Prostate gland (tissue), 2 donors: ENCODE results near the gene RBM47. TPM values are rescaled to one million over a fixed set of nuclear protein-coding genes. Genes with fewer than 3 reads are reported as not detected.

Source experiments
- DNase-seq: peaks from one replicate; pipeline ENCODE4 v3.0.0-alpha.2; 2019; ENCODE audit warnings: low spot score
- H3K27ac ChIP-seq, 2 donors: fragments of 200-600 bp; sonication (generic); 2 replicates each; pipeline ENCODE4 v1.5.1; 2017 to 2019
- H3K27me3 ChIP-seq: fragments of 200-600 bp; sonication (generic); replicated peaks from 2 replicates; pipeline ENCODE4 v1.5.1; 2019; ENCODE audit not compliant: insufficient read depth
- H3K36me3 ChIP-seq, 2 donors: fragments of 200-600 bp; sonication (generic); 1 replicate in 1 of 2; 2 replicates in 1 of 2; pipeline versions ENCODE4 v1.5.1 to v1.8.1; 2017 to 2019
- H3K4me1 ChIP-seq: fragments of 200-600 bp; sonication (generic); replicated peaks from 2 replicates; pipeline ENCODE4 v1.5.1; 2019
- H3K4me3 ChIP-seq, 2 donors: fragments of 200-600 bp; sonication (generic); 2 replicates each; pipeline ENCODE4 v1.5.1; 2017 to 2019
- H3K9me3 ChIP-seq: fragments of 200-600 bp; sonication (generic); 2 replicates; pipeline ENCODE4 v1.5.1; 2017
- POLR2A ChIP-seq: fragments of 450-650 bp; IDR thresholded peaks from one replicate; pipeline ENCODE4 v1.6.1; 2016; ENCODE audit warnings: antibody characterized with exemption, mild to moderate bottlenecking
- POLR2AphosphoS5 ChIP-seq: sonication (generic); formaldehyde crosslinking; IDR thresholded peaks from one replicate; pipeline ENCODE4 v1.6.1; 2017; ENCODE audit warnings: antibody characterized with exemption
- WGBS: methylation state at CpG from one replicate; pipeline ENCODE4 v1.1.5; 2018; 5-methylcytosine and 5-hydroxymethylcytosine counted together
- intact Hi-C: fragments of 100-400 bp; cut with DNase I; formaldehyde crosslinking; loops from one replicate; pipeline ENCODE4 v1.14.2; 2022
- total RNA-seq, 2 donors: library from RNA; depleted of rRNA; stranded (reverse); fragments of >200 nt; gene quantifications; one replicate each; pipeline ENCODE4 v1.1.0, GENCODE V29; 2016
- TF ChIP-seq, protein P1 (sequence below), 4 experiments: fragments of 200-600 bp in 2 of 4; fragments of 450-650 bp in 2 of 4; sonication (generic) in 2 of 4; IDR thresholded peaks; 1 replicate in 3 of 4; 2 replicates in 1 of 4; pipeline ENCODE4 v1.5.1; 2016 to 2019; ENCODE audit warnings: antibody characterized with exemption in 4 of 4, mild to moderate bottlenecking in 2 of 4, moderate library complexity in 2 of 4

Gene RBM47
- total RNA-seq, 2 donors from 2014 or later, result 241 to 302 TPM

DNA sequence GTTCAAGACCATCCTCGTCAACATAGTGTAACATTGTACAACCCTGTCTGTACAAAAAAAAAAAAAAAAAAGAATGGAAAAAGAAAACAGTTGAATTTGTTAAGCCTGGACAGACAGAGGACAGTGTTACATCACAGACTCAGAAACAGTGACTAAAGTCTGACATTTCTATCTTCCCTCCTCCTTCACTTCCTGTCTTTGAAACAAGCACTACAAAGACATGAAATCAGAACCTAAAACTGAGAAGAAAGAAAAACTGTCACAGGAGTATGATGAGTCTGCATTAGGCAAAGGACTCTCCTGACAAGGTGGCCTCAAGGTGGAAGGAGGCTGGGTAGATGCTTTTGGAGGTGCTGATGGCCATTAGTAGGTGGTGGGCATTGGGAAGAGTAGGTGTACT lies 126.7 kb downstream of the RBM47 start:
- TF ChIP-seq, protein P1, sequence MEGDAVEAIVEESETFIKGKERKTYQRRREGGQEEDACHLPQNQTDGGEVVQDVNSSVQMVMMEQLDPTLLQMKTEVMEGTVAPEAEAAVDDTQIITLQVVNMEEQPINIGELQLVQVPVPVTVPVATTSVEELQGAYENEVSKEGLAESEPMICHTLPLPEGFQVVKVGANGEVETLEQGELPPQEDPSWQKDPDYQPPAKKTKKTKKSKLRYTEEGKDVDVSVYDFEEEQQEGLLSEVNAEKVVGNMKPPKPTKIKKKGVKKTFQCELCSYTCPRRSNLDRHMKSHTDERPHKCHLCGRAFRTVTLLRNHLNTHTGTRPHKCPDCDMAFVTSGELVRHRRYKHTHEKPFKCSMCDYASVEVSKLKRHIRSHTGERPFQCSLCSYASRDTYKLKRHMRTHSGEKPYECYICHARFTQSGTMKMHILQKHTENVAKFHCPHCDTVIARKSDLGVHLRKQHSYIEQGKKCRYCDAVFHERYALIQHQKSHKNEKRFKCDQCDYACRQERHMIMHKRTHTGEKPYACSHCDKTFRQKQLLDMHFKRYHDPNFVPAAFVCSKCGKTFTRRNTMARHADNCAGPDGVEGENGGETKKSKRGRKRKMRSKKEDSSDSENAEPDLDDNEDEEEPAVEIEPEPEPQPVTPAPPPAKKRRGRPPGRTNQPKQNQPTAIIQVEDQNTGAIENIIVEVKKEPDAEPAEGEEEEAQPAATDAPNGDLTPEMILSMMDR (IDR thresholded peaks at IDR 0.05), result no peak
- TF ChIP-seq POLR2A (no peak), POLR2AphosphoS5 (no peak)
- H3K27me3 ChIP-seq, result no peaks in the 10 kb centered on the region
- no peaks in the 10 kb centered on the region for H3K36me3 ChIP-seq
- intact Hi-C loops, result no loop called here
- H3K27ac ChIP-seq, result no peak overlapping the region
- whole genome bisulfite sequencing, result 84% methylated on average over 1 of the region's 1 CpG
- peaks cover 3% of the 10 kb centered on the region for H3K4me1 ChIP-seq
- DNase-seq, result no peak
- H3K4me3 ChIP-seq, result no peak overlapping the region
- H3K9me3 ChIP-seq, result no peaks in the 10 kb centered on the region

DNA sequence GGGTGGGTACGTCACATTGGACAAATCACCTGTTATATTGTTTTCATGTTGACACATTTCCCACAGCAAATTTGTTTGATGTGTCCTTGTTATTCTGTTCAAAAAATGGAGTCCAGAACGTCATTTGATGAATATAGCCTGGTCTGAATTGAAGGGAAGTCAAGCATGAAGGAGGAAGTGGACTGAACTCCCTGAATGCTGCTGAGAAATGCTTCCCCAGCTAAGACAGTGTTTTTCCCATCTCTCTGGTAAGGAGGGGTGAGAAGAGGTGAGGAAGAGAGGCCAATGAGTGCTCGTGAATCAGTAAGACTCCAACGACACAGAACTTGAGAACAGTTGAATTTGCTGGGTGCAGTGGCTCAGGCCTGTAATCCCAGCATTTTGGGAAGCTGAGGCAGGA lies 127.4 kb downstream of the RBM47 start:
- H3K36me3 ChIP-seq, result no peaks in the 10 kb centered on the region
- no peaks in the 10 kb centered on the region for H3K27me3 ChIP-seq
- H3K4me1 ChIP-seq, result peaks cover 3% of the 10 kb centered on the region
- no peak for DNase-seq
- intact Hi-C loops, result no loop called here
- TF ChIP-seq POLR2A (no peak), POLR2AphosphoS5 (no peak)
- TF ChIP-seq, protein P1 (IDR thresholded peaks at IDR 0.05), result no peak
- H3K4me3 ChIP-seq, result no peak overlapping the region
- H3K9me3 ChIP-seq, result no peaks in the 10 kb centered on the region
- WGBS, result 56% methylated on average over 4 of the region's 4 CpGs
- H3K27ac ChIP-seq, result no peak overlapping the region

DNA sequence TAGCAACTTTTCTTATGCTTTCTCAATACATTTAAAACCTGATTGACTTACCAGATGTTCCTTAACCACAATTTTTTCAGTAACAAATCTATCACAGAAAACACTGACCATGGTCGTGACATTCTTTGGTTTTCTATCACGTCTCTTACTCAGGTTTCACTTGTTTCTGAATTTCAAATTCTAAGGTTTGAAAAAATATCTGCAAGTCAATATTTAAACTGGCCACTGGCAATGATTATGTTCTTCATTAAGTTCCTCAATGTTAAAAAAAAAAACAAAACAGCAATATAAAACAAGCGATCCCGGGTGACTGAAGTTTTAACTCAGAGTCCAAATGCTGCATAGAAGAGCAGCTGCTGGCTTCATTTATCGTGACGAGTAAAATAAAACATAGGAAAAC lies 128.9 kb downstream of the RBM47 start:
- Histone ChIP-seq H3K36me3 (no peaks in the 10 kb centered on the region), H3K27ac (no peak overlapping the region), H3K9me3 (no peaks in the 10 kb centered on the region), H3K27me3 (no peaks in the 10 kb centered on the region), H3K4me1 (no peaks in the 10 kb centered on the region), H3K4me3 (no peak overlapping the region)
- DNase-seq, result no peak
- intact Hi-C loops, result no loop called here
- 68% methylated on average over 6 of the region's 6 CpGs for WGBS
- TF ChIP-seq, protein P1 (IDR thresholded peaks at IDR 0.05), result no peak
- TF ChIP-seq POLR2AphosphoS5 (no peak), POLR2A (no peak)

DNA sequence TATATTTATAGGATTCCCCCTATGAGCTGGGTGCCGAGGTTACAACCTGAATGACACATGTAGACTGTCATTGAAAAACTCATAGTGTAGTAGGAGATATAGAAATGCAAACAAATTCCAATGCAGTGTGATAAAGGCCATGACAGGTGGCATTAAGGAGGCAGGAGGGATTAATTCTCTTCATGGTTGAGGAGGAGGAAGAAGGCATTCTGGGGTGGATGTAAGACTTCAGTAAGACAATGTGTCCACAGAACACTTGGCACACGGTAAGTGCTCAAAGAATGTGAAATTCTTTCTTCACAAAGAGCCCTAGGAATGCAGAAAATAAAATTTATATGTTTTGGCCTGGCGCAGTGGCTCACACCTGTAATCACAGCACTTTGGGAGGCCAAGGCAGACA lies 136.5 kb downstream of the RBM47 start:
- TF ChIP-seq, protein P1 (IDR thresholded peaks at IDR 0.05), result no peak
- TF ChIP-seq POLR2AphosphoS5, result no peak
- TF ChIP-seq POLR2A, result no peak
- Histone ChIP-seq H3K27ac (no peak overlapping the region), H3K9me3 (no peaks in the 10 kb centered on the region), H3K36me3 (no peaks in the 10 kb centered on the region), H3K27me3 (no peaks in the 10 kb centered on the region), H3K4me1 (peaks cover 3% of the 10 kb centered on the region), H3K4me3 (no peak overlapping the region)
- WGBS, result 49% methylated on average over 3 of the region's 3 CpGs
- intact Hi-C loops, result no loop called here
- no peak for DNase-seq

DNA sequence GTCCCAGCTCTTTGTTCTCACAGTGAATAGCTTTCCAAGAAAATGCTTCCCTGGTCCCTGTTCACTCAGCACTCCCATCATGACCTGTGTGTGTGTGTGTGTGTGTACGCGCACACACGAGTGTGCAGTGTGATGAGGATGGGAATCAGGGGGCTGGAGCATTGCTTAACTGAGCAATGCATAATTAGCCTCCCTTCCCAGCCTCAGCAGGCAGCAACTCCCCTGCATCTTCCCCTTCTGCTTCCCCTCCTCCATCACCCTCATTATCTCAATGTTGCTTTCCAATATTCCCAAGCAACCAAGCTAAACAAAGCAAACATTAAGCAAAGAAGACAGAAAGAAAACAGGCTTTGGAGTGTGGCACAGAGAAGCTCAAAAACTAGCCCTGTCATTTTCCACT lies 137.0 kb downstream of the RBM47 start:
- H3K9me3 ChIP-seq, result no peaks in the 10 kb centered on the region
- no peak overlapping the region for H3K4me3 ChIP-seq
- WGBS, result 89% methylated on average over 3 of the region's 3 CpGs
- H3K27me3 ChIP-seq, result no peaks in the 10 kb centered on the region
- no peaks in the 10 kb centered on the region for H3K36me3 ChIP-seq
- intact Hi-C loops, result no loop called here
- H3K4me1 ChIP-seq, result peaks cover 3% of the 10 kb centered on the region
- no peak for DNase-seq
- no peak overlapping the region for H3K27ac ChIP-seq
- TF ChIP-seq, protein P1 (IDR thresholded peaks at IDR 0.05), result no peak
- TF ChIP-seq POLR2A (no peak), POLR2AphosphoS5 (no peak)
